ENCODE results near the gene E4F1.

- TF ChIP-seq CTCF (IDR thresholded peaks at IDR 0.05) (no peak), EZH2 (IDR thresholded peaks at IDR 0.05; ENCODE audit: borderline replicate concordance, insufficient read depth, low read depth, low read length, poor library complexity, severe bottlenecking) (no peak)
These were observed 17.5 kb upstream of the E4F1 start for GRCh38 chr16:2205967-2206313.

Data from B cell (primary cell).